Left ventricle myocardium inferior (tissue), 1 donor: ENCODE results near the gene ATXN10. TPM values are rescaled to one million over a fixed set of nuclear protein-coding genes. Genes with fewer than 3 reads are reported as not detected.
A peak's percentile ranks its signal among the peaks of the same experiment; 100 is the strongest.

Experiments used
- DNase-seq: peaks from one replicate; pipeline ENCODE4 v3.0.0-alpha.2; 2020
- H3K27ac ChIP-seq: fragments of 200-600 bp; replicated peaks from 2 replicates; pipeline ENCODE4 v1.8.0; 2021
- H3K27me3 ChIP-seq: fragments of 200-600 bp; 2 replicates; pipeline ENCODE4 v1.8.0; 2021; ENCODE audit warnings: low read depth
- H3K36me3 ChIP-seq: fragments of 200-600 bp; 2 replicates; pipeline ENCODE4 v1.8.0; 2021
- H3K4me1 ChIP-seq: fragments of 200-600 bp; 2 replicates; pipeline ENCODE4 v1.8.0; 2021
- H3K4me3 ChIP-seq: fragments of 200-600 bp; 2 replicates; pipeline ENCODE4 v1.8.0; 2021; ENCODE audit warnings: mild to moderate bottlenecking, moderate library complexity
- H3K9me3 ChIP-seq: fragments of 200-600 bp; replicated peaks from 2 replicates; pipeline ENCODE4 v1.8.0; 2021
- CTCF ChIP-seq: fragments of 200-600 bp; IDR thresholded peaks from 2 replicates; pipeline ENCODE4 v1.8.0; 2021; ENCODE audit warnings: antibody characterized with exemption, mild to moderate bottlenecking, borderline replicate concordance
- intact Hi-C: fragments of 100-400 bp; cut with micrococcal nuclease; formaldehyde crosslinking; loops from one replicate; pipeline ENCODE4 v1.11.0; 2022
- microRNA-seq: library from miRNA; unstranded; fragments of <30 nt; microRNA quantifications from one replicate; pipeline ENCODE4 v1.2.0, GENCODE V29; 2020
- total RNA-seq: library from RNA; stranded (reverse); fragmentation: NEBNext Ultra II Directional; extraction: Animal tissue kit (Norgen Biotek cat#: 25700); gene quantifications from one replicate; pipeline ENCODE4 v1.2.1, GENCODE V29; 2021
- donor health status: DM: no; HTN: yes; CAD: no; lungs with severe emphysema.

ATXN10 gene
- total RNA-seq, 1 donor from 2014 or later: 148 TPM

GRCh38 chr22:45891021-45891421 is 219.4 kb downstream of the ATXN10 start:
- intact Hi-C loops: no loop called here
- TF ChIP-seq CTCF: no peak
- Histone ChIP-seq H3K27ac (no peak overlapping the region), H3K4me3 (no peak overlapping the region), H3K27me3 (peaks cover 70% of the 10 kb centered on the region), H3K4me1 (peaks cover 1% of the 10 kb centered on the region), H3K36me3 (no peaks in the 10 kb centered on the region), H3K9me3 (no peaks in the 10 kb centered on the region)
- DNase-seq: peak; percentile 16

GRCh38 chr22:45891471-45891995 is 219.9 kb downstream of the ATXN10 start:
- no peaks in the 10 kb centered on the region for H3K36me3 ChIP-seq
- TF ChIP-seq CTCF: no peak
- H3K9me3 ChIP-seq: no peaks in the 10 kb centered on the region
- H3K4me1 ChIP-seq: no peaks in the 10 kb centered on the region
- H3K4me3 ChIP-seq: no peak overlapping the region
- DNase-seq: peak; percentile 10
- peaks cover 71% of the 10 kb centered on the region for H3K27me3 ChIP-seq
- intact Hi-C loops: no loop called here
- H3K27ac ChIP-seq: no peak overlapping the region

GRCh38 chr22:45891996-45892621 is 220.5 kb downstream of the ATXN10 start:
- TF ChIP-seq CTCF: no peak
- Histone ChIP-seq H3K27me3 (peaks cover 69% of the 10 kb centered on the region), H3K4me3 (no peak overlapping the region), H3K9me3 (no peaks in the 10 kb centered on the region), H3K27ac (no peak overlapping the region), H3K36me3 (no peaks in the 10 kb centered on the region), H3K4me1 (no peaks in the 10 kb centered on the region)
- peak; percentile 6 for DNase-seq
- intact Hi-C loops: no loop called here

GRCh38 chr22:45892681-45893461 is 221.2 kb downstream of the ATXN10 start:
- Histone ChIP-seq H3K4me3 (no peak overlapping the region), H3K36me3 (no peaks in the 10 kb centered on the region), H3K27me3 (peaks cover 71% of the 10 kb centered on the region), H3K4me1 (no peaks in the 10 kb centered on the region), H3K27ac (no peak overlapping the region), H3K9me3 (no peaks in the 10 kb centered on the region)
- DNase-seq: peak; percentile 11
- intact Hi-C loops: no loop called here
- TF ChIP-seq CTCF: no peak

- H3K9me3 ChIP-seq: no peaks in the 10 kb centered on the region
- no peaks in the 10 kb centered on the region for H3K36me3 ChIP-seq
- H3K27me3 ChIP-seq: peaks cover 72% of the 10 kb centered on the region
- H3K4me1 ChIP-seq: no peaks in the 10 kb centered on the region
- peak; percentile 5 for DNase-seq
- TF ChIP-seq CTCF: no peak
- H3K4me3 ChIP-seq: no peak overlapping the region
- no peak overlapping the region for H3K27ac ChIP-seq
- intact Hi-C loops: no loop called here
Measured at GRCh38 chr22:45893516-45893915, 221.9 kb downstream of the ATXN10 start.

Small RNA genes lying within 50 kb of the gene (microRNA-seq; reads per million reads assigned to microRNA genes)
- gene MIR4762: not detected

Other genes starting within 250 kb of the ATXN10 start
- 82.8 TPM for gene FBLN1, start 169.0 kb upstream of the ATXN10 start, total RNA-seq